Fibroblast of upper back skin (primary cell): Measurements from ENCODE around the gene TMEM269.
"Not testable (repeated sequence)": the region's sequence is repeated elsewhere in the genome, so short reads cannot be mapped to it uniquely, and the experiment has no call there.

Experiments
- DNase-seq: peaks from one replicate; pipeline ENCODE4 v3.0.0-alpha.2; 2013

TMEM269 gene

DNA sequence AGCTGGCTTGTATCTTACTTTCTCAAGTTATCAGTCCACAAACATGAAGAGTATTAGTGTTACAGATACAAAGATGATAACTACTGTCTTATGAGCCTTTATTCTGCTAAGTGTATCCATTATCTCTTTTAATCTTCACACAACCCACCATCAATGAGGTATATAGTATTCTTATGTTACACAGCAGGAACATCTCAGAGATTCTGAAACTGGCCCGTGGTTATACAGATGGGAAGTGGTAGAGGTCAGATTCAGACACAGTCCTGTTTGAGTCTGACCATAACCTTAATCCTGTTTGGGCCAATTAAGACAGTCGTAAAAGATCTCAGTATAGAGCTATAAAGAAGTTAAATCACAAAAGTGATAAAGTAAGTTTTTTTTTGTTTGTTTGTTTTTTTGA lies 5.1 kb upstream of the TMEM269 start:
- DNase-seq = no peak

DNA sequence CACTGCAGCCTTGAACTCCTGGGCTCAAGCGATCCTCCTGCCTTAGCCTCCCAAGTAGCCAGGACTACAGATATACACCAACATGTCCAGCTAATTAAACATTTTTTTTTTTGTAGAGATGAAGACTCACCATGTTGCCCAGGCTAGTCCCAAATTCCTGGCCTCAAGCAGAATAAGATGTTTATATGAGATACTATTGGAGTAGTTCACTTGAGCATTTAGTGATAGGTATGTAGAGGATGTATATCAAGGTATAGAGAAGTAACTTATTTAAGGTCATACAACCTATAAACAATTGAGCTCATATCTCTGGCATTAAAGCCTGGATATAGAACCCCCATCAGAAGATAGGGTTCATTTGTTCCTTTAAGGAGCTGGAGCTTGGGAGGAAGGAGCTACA lies 4.6 kb upstream of the TMEM269 start:
- DNase-seq = no peak

DNA sequence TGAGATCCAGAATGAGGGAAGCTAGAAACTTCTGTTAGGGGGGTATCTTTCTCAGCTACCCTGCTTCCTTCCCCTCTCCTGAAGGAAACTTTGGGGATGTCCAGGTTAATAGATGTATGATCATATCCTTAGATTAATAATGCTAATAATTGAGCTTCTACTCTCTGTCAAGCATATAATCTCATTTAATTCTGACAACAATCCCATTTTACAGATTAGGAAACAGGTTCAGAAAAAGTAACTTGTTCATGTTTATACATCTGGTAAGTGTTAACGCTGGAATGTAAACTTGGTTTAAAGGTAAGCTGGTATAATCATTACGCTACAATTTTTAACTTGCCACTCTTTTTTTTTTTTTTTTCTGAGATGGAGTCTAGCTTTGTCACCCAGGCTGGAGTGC lies 1.7 kb upstream of the TMEM269 start:
- DNase-seq = no peak

DNA sequence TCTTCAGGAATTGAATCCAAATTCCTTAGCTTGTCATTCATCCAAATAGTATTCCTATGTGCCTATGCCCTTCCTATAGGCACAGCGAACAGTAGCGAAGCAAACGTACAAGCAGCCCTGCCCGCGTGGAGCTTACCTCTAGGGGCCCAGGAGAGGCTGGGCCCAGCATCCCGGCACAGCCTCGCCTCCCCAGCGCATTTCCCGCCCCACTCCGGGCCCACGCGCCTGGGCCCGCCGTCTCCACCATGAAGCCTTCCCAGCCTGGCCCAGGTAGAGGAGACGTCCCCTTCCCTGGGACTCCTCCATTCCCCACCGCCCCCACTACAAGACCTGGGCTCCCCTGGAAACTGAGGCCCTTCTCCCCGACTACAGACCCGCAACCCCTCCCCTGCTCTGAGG lies 245 bp upstream of the TMEM269 start:
- DNase-seq = no peak

DNA sequence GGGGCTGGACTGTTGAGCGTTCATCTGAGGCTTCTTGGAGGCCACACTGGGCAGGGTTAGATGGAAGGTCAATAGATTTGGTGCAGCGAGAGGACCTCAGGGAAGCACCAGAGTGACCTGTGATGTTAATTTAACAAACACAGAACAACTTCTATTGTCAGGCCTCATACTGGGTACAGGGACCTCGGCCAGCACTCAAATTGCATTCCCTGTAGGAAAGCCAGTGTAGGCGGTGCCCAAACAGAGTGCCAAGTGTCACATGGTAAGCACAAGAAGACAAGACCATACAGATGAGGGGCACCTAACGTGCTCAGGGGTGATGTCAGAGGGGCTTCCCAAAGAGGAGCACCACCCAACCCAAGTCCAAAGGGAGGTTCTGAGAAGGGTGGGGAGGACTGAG lies 1.3 kb downstream of the TMEM269 start:
- DNase-seq = no peak

DNA sequence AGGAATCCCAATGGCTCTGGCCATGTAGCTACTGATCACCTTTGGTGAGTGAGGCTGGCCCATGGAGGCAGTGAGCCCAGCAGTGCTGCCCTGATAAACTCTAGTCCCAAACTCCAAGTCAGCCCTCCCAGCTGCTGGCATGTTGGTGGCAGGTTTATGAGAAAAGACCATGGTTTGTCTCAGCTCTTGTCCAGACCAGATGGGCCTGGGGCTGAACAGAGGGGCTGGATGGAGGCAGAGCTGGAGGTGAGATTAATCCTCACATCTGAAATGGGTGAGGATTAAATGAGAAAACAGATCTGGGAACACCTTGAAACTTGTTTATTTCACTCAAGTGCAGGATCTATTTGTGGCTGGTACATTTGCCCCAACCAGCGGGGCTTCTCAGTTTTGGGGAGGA lies 3.2 kb downstream of the TMEM269 start:
- no peak for DNase-seq

DNA sequence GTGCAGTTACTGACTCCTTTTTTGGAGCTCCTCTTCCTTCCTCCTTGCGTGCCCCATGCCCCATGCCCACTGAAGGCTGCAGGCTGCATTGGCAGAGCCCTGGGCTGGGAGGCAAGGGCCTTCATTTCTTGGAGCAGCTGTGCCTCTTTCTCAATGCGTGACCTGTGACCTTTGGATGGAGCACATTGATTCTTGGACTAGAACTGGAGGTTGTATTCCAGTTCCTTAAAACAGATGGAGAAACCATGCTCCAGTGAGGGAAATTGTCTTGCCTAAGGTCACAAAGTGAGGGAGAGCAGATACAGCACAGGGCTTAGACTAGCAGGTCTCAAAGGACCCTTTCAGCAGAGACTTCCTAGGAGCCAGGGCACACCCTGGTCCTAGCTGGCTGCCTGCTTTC lies 9.0 kb downstream of the TMEM269 start:
- no peak for DNase-seq

DNA sequence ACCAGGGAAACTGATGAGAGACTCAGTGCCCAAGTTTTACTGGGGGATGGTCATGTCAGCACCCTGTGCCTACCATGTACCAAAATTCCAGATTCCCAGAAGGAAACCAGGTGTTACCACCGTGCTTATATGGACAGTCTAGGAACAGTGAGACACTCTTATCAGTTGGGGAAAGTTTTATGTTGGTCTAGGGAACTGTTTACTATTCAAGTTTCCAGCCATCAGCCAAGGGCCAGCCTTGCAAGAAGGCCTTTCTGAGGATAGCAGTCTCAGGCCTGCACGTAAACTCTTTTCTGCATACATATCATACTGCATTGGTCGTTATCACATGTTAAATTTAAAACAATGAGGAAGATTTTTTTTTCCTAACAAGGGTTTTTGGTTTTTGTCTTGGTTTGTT lies 12.6 kb downstream of the TMEM269 start:
- no peak for DNase-seq

DNA sequence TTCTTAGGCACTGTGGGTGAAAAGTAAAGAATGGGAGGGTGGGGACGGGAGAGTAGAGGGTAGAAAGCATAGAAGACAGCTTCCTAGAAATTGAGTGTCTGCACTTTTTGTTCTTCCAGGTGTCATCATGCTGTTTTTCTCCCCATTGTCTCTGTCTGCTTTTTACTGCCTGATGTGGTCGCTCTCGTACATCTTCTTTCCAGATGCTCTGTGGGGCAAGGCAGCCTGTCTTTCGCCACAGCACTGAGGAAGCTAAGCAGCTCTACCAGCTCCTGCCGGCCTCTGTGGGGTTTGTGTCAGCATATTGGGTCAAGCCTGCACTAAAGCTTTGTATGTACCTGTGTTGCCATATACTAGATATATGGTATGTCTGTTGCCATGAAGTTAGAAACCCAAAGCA lies 13.2 kb downstream of the TMEM269 start:
- no peak for DNase-seq

DNA sequence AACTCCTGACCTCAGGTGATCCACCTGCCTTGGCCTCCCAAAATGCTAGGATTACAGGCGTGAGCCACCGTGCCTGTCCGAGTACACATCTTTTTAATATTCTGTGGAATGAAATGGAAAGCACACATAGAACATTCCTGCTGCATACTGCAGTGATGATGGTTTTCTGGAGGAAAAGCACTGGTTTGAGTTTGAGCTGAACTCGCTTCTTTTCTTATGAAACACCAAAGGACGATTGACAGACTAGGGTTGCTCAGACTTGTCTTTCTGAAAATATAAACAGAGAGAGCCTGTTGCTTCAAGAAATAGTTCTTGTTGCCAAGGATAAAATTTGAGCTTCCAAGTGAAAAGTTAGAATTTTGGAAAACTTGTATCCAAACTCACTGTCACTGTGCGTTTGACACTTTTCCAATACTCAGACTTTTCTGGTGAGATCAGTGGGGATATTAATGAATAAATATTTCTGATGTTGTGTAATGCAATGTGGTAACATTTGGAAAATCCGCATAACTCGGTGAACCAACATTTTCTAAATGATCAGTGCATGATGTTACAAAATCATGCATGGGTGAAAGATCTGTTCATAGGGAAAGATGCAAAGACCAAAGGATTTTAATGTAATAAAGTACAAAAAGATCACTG lies 17.2 kb downstream of the TMEM269 start:
- DNase-seq = peak; percentile 43

DNA sequence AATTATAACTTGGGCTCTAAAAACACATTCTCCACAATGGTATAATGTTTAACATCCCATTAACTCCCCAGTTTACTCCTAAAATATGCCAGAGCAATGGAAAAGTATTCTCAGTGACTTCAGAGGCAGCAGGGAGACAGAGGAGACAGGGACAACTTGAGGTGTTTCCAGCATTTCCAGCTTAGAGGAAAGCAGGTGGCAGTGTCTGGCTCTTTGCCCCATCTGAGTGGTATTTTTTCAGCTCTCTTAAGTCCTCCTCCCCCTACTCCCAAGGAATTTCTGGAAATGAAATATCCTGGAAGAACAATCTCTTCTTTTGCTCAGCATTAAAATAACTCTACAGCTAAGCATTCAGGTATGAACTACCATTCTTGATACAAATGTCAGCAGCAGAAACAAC lies 21.4 kb downstream of the TMEM269 start:
- DNase-seq = peak; percentile 6

DNA sequence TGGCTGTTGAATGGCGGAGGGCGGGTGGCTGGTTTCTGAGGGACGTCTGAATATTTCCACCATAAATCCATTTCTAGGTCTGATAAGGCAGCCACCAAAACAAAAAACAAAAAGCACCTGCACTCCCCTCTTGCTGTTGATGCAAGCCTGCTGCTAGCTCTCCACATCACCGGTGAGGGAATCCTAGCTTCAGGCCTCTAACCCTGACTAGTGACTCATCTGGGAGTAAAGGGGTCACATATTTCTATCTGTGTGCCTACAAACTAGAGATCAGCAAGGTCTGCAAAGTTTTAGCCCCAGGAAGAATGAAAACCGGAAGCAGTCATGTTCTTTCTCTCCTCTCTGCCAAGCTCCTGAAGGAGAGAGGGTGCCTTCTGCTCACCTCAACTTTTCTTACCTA lies 21.8 kb downstream of the TMEM269 start:
- no peak for DNase-seq

DNA sequence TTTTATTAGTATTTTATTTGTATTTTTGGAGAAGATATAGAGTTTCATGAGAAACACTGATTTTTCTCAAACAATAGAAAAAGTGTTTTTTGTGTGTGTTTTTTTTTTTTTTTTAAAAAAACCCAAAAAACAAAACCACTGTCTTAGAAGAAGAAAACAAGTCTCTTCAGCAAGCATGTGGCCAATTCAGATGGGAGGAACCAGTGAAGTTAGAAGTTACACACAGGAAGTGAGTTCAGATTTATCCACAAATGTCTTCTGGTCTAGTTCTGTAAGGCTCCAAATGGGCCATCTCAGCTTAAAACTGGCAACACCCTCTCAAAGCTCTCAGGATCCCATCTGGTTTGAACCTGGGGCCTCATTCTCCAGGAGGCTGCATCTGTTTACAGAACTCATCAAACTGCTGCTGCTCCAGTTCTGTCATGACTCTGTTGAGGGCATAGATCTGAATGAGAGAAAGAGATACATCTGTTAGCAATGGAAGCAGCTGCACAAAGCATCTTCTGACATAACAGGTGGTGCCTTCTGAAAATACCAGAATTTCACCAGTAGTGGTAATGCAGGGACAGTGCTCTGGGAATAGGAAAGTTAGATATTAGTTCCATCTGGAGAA lies 22.4 kb downstream of the TMEM269 start:
- DNase-seq = no peak

DNA sequence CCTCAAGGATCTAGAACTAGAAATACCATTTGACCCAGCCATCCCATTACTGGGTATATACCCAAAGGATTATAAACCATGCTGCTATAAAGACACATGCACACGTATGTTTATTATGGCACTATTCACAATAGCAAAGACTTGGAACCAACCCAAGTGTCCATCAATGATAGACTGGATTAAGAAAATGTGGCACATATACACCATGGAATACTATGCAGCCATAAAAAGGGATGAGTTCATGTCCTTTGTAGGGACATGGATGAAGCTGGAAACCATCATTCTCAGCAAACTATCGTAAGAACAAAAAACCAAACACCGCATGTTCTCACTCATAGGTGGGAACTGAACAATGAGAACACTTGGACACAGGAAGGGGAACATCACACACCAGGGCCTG lies 30.0 kb downstream of the TMEM269 start:
- DNase-seq = not testable (repeated sequence)

DNA sequence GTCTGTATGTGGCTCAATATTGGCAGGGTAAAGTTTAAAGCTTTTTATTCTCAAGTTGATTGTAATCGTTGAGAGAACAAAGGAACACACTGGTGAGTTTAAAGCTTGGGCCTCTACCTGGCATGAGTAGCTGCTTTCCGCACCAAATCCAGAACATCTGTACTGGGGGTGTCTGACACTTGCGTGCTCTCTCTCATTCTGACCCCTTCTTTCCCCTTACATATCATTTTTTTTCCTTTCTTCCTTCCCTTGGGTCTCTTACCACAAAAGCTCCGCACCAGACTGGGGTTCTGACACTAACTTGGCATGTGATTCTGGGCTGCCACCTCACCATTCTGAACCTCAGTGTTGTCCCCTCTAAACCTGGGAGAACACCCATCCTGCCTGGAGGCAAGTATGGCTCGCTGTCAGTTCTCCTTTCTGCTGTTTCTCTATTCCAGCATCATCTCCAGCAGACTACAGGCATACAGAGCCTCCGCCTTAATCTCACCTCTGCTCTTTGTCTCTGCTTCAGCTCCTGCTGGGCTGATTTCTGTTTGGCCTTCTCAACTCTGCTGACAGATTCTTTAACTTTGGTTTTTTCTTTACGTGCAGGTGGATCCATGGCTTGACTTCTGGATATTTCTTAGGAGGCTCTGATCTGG lies 31.3 kb downstream of the TMEM269 start:
- DNase-seq = no peak

DNA sequence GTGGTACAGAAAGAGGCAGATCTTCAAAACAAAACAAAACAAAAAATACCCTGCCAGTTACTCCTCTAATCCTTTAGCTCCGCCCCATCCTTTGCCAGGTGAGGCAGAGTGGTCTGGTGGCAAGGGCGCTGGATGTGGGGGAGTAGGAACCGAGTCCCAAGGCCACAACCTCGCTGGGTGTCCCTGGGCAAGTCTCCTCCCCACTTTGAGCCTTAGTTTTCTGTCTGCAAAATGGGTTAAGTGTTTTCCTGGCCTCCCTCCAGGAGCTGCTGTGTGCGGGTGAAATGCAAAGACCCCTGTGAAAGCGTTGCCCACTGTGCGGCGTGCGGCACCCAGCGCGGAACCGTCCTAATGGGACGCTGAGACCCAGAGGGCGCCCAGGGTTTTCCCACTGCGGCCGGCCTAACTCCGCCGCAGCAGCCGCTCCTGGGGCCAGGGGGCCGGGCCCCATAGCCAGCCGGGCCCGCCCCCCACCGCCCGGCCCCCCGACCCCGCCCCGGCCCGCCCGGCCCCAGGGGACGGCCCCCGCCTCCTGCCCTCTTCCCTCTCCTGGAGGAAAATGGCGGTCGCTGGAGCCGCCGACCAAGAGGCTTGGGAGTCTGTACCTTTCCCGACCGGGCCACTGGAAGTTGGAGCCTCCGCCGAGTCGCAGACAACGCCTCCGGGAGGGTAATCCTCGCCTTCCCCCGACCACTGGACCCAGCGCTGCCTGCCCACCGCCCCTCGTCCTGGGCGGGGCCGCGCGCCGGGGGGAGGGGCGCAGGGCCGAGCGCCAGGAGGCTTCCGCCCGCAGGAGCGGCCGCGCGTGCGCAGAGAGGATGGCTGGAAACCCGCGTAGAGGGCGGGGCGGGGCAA lies 32.0 kb downstream of the TMEM269 start, which contains the start of the genes ERMAP and SVBP:
Gene ERMAP, plus strand, starts transcription at position 538 of the 855 bp plus-strand sequence. CDS start 13,327 bp downstream, outside the sequence.
Gene SVBP, minus strand, starts transcription at position 813 of the 855 bp plus-strand sequence. CDS start 853 bp downstream, outside the sequence.
- DNase-seq = peak; percentile 84

DNA sequence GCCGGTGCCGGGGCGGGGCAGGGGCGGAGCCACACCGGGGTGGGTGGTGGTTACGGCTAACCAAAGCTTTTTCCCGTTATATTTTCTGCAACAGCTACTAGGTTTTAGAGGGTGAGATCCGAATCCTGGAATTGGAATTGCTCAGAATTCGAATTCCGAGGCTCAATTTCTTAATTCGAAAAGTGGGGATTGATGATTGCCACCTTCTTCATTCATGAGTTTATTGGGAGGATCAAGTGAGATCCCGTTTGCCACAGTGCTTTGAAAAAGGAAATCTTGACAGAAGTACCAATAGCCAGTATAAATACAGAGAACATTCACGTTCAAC lies 32.6 kb downstream of the TMEM269 start:
- DNase-seq = no peak

DNA sequence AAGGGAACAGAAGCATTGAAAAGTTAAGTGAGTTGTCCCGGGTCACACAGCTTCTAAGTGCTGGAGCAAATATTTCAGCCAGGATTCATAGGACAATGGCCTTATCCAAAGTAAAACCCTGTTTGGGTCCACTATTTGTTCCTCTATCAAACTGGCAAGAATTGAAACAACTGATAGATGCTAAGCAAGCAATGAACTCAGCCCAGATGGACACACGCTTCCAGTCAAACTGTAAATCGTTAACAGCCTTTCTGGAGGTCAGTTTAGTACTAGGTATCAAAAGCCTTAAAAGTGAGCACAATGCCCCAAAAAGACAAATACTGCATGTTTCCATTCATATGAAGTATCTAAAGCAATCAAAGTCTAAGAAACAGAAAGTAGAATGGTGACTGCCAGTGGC lies 33.2 kb downstream of the TMEM269 start:
- DNase-seq = no peak

DNA sequence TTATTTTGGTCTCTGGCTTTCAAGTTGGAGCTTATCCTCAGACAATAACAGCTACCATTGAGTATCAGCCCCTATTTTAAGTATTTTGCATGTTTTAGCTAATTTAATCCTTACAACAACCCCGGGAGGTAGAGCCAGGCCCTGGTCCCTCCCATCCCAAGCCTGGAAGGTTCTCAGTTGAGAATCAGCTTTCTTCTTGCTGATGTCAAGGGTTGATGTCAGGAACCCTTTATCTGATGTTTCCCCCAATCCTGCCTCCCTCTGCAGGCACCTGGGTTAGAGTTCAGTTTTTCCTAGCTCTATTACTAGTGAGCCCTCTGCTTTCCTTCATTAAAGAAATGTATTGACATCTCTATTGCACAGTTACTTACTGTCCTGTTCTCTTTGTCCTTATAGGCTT lies 36.0 kb downstream of the TMEM269 start:
- no peak for DNase-seq

DNA sequence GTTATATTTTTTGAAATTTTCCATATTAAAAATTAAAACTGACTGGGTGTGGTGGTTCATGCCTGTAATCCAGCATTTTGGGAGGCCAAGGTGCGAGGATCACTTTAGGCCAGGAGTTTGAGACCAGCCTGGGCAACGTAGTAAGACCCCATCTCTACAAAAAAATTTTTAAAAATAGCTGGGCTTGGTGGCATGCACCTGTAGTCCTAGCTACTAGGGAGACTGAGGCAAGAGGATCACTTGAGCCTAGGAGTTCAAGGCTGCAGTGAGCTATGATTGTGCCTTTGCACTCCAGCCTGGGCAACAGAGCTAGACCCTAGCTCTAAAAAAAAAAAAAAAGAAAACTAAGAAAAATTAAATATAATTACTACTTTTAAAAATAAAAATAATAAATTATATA lies 36.9 kb downstream of the TMEM269 start:
- DNase-seq = no peak

DNA sequence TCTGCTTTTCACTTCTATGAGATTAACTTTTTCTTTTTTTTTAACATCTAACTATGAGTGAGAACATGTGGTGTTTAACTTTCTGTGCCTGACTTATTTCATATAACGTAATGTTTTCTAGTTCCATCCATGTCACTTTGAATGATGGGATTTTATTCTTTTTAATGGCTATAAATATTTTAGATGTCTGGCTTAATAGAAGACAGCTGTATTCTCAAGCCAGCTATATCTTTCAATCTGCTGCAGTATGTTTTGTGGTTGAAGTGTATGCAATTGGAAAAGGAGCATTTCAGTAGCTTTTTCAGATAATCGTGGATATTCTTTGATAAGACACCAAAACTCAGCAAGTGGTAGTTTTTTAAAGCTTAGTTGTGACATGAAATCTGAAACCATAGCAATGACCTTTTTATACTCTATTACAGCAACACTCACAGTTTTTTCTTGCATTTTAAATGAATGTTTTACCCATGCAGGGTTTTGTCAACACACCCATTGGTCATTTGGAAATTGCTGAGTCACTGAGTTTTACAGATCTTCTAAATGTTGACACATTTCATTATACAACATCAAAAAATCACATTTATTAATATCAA lies 38.1 kb downstream of the TMEM269 start:
- DNase-seq = peak; percentile 88

DNA sequence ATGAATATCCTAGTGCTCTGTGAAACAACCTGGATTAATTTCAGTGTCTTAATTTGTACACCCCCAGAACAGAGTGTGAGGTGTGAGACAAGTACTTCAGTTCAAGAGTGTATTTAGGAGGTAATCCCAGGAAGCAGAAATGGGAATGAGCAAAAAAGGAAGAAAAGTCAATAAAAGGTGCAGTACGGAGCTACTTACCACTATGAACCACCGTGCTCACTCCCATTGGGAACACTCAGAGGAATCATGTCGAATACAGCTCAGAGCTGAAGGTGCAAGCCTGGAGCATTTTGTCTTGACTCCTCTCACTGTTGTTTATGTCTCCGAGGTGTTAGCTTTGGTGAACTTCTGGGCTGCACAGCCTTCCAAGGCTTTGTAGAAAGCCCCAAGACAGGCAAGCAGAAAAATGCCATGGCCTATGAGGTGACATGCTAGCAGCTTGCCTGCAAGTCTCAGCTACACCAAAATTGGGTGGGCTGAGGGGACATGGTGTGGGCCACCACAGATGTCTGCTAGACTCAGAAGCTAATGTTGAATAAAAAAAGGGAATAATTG lies 39.8 kb downstream of the TMEM269 start:
- no peak for DNase-seq
